Heart right ventricle (tissue), 16 donors: ENCODE data around the gene TM9SF3. TPM values are rescaled to one million over a fixed set of nuclear protein-coding genes. Genes with fewer than 3 reads are reported as not detected.

Experiments
- ATAC-seq, 8 donors: fragments of 200-7000 bp; cut with Tn5 transposase; one replicate each; pipeline ENCODE4 v1.9.1; 2020; ENCODE audit warnings: mild to moderate bottlenecking in 8 of 8, moderate library complexity in 8 of 8, moderate number of reproducible peaks in 1 of 8
- DNase-seq, 2 donors: peaks; one replicate each; pipeline ENCODE4 v3.0.0-alpha.2; 2020
- H3K27ac ChIP-seq, 10 donors: fragments of 200-600 bp; sonication (generic) in 2 of 10; one replicate each; pipeline versions ENCODE4 v1.5.0 to v1.8.0; 2020 to 2022; ENCODE audit warnings: mild to moderate bottlenecking in 3 of 10
- H3K27me3 ChIP-seq, 7 donors: fragments of 200-600 bp; one replicate each; pipeline ENCODE4 v1.8.0; 2021 to 2022; ENCODE audit warnings: mild to moderate bottlenecking in 2 of 7
- H3K36me3 ChIP-seq, 9 donors: fragments of 200-600 bp; sonication (generic) in 1 of 9; one replicate each; pipeline versions ENCODE4 v1.5.0 to v1.8.0; 2020 to 2022; ENCODE audit warnings: mild to moderate bottlenecking in 2 of 9
- H3K4me1 ChIP-seq, 9 donors: fragments of 200-600 bp; sonication (generic) in 1 of 9; one replicate each; pipeline versions ENCODE4 v1.5.0 to v1.8.0; 2020 to 2022; ENCODE audit warnings: mild to moderate bottlenecking in 4 of 9
- H3K4me3 ChIP-seq, 10 donors: fragments of 200-600 bp; sonication (generic) in 2 of 10; one replicate each; pipeline versions ENCODE4 v1.5.0 to v1.8.0; 2020 to 2022; ENCODE audit warnings: mild to moderate bottlenecking in 7 of 10, moderate library complexity in 2 of 10
- H3K9me3 ChIP-seq, 11 donors: fragments of 200-600 bp in 10 of 11; sonication (generic) in 2 of 11; one replicate each; pipeline versions ENCODE4 v1.5.0 to v1.8.0; 2013 to 2022; ENCODE audit warnings: mild to moderate bottlenecking in 2 of 11, control low read depth in 1 of 11, moderate library complexity in 1 of 11
- WGBS, 2 donors: extraction: QIAGEN DNeasy Blood & Tissue Kit; methylation state at CpG; one replicate each; pipeline ENCODE4 v1.1.7; 2013; ENCODE audit warnings: inconsistent platforms in 1 of 2; 5-methylcytosine and 5-hydroxymethylcytosine counted together
- intact Hi-C, 10 donors: fragments of 100-400 bp; cut with DNase I; formaldehyde crosslinking; loops; one replicate each; pipeline versions ENCODE4 v1.11.1 to v1.14.2; 2022
- polyA plus RNA-seq, 2 donors: library from polyadenylated mRNA; stranded (reverse); fragments of 200-250 nt; gene quantifications; one replicate each; pipeline ENCODE4 v1.2.3, GENCODE V29; 2013
- total RNA-seq, 10 donors: library from RNA; stranded (reverse); fragmentation: NEBNext Ultra II Directional in 3 of 10; extraction: Animal tissue kit (Norgen Biotek cat#: 25700) in 3 of 10; gene quantifications; one replicate each; pipeline versions ENCODE4 v1.2.1 to v1.2.4, GENCODE V29; 2021 to 2023
- TF ChIP-seq, protein P1 (sequence below), 9 donors: fragments of 200-600 bp; sonication (generic) in 2 of 9; IDR thresholded peaks; one replicate each; pipeline versions ENCODE4 v1.5.0 to v1.8.0; 2021 to 2022; ENCODE audit warnings: antibody characterized with exemption in 9 of 9, mild to moderate bottlenecking in 5 of 9, moderate library complexity in 1 of 9
- donor health status: Arrhythmogenic right ventricular cardiomyopathy.
- donor health status: ischemic (EF 13 %, LVEDD 7.1; RV severe dilation, severe dysfunction).
- donor health status: healthy with polysubstance abuse.
- donor health status: DM: no; HTN: yes; CAD: no.
- donor health status: DM: no; HTN: no; CAD: no.
- donor health status: ischemic (EF 25% LVEDD 6.9; RV normal size, moderate dysfunction).
- donor health status: ischemic (EF 25% LVEDD 5.7; RV mildly dilated, moderate dysfunction).
- donor health status: healthy.
- donor health status: DM: yes; HTN: yes; CAD: no.
- donor health status: Ischemic cardiomyopathy.
- donor health status: ischemic (EF 35%, LVEDD 5.7; RV mildly dilated, moderate dysfunction).
- donor health status: nonischemic (EF 11% LVEDD 7.7; RV severe dilation, severe dysfunction).
- donor health status: DM: yes; HTN: yes; CAD: no.
- donor health status: PGD.
- donor health status: ischemic (EF 29% LVEDD 5.4; RV normal size, mild dysfunction).
- donor health status: nonischemic (EF 23%, LVEDD 6.1; RV moderate dilation, normal function).

Gene TM9SF3
- total and polyA plus RNA-seq, 12 donors: 17.5 to 83.9 (median 60.8) TPM

GRCh38 chr10:96532523-96532922 lies 54.3 kb downstream of the TM9SF3 start:
- DNase-seq (no peak), ATAC-seq (no peak)
- Histone ChIP-seq H3K4me1 (peaks cover 0 to 26% (median 6%) of the 10 kb centered on the region in 9 donors), H3K36me3 (peaks cover 0 to 78% (median 0%) of the 10 kb centered on the region in 9 donors), H3K27me3 (no peaks in the 10 kb centered on the region), H3K27ac (no peak overlapping the region), H3K4me3 (no peak overlapping the region), H3K9me3 (no peaks in the 10 kb centered on the region)
- WGBS, 2 donors: 31 to 61% methylated on average over 1 of the region's 1 CpG
- intact Hi-C loops: no loop called here
- TF ChIP-seq, protein P1, sequence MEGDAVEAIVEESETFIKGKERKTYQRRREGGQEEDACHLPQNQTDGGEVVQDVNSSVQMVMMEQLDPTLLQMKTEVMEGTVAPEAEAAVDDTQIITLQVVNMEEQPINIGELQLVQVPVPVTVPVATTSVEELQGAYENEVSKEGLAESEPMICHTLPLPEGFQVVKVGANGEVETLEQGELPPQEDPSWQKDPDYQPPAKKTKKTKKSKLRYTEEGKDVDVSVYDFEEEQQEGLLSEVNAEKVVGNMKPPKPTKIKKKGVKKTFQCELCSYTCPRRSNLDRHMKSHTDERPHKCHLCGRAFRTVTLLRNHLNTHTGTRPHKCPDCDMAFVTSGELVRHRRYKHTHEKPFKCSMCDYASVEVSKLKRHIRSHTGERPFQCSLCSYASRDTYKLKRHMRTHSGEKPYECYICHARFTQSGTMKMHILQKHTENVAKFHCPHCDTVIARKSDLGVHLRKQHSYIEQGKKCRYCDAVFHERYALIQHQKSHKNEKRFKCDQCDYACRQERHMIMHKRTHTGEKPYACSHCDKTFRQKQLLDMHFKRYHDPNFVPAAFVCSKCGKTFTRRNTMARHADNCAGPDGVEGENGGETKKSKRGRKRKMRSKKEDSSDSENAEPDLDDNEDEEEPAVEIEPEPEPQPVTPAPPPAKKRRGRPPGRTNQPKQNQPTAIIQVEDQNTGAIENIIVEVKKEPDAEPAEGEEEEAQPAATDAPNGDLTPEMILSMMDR (IDR thresholded peaks at IDR 0.05): no peak

DNA sequence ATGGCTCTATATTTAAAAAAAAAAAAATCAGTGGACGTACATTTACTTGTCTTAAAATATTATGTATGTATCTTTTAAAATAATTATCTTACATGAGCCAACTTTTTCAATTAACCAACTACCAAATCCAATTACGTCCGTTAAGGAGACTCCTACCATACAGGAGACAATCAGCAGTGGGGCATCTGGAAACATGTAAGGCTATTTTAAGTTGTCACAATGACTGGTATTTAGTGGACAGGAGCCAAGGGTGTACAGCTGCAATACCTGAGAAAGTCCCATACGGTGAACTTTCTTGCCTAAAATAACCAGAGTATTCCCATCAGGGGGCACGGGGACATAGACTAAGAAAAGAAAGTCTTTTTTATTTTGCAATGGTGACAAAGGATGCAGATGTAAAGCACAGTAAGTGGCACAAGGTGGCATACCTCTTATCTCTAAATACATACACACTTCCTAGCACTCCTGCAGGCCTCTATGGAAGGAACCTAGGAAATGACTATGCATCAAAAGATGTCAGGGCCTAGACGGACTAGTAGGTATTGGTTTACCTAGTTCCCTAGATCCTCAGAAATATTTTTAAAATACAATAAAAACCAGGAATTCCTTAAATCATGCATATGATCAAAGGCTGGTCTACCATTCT lies 57.1 kb downstream of the TM9SF3 start:
- intact Hi-C loops: no loop called here
- Histone ChIP-seq H3K4me3 (no peak overlapping the region), H3K9me3 (no peaks in the 10 kb centered on the region), H3K4me1 (peaks cover 0 to 13% (median 5%) of the 10 kb centered on the region in 9 donors), H3K27me3 (no peaks in the 10 kb centered on the region), H3K36me3 (peaks cover 0 to 92% (median 15%) of the 10 kb centered on the region in 9 donors), H3K27ac (peak overlapping the region in 2 of 10 donors; percentile 22 to 43)
- ATAC-seq (peak in 5 of 8 donors; percentile 64 to 92 (median 82)), DNase-seq (no peak)
- TF ChIP-seq, protein P1 (IDR thresholded peaks at IDR 0.05): no peak
- WGBS, 2 donors: 39 to 58% methylated on average over 6 of the region's 6 CpGs

GRCh38 chr10:96524741-96525140 lies 62.1 kb downstream of the TM9SF3 start:
- Histone ChIP-seq H3K9me3 (no peaks in the 10 kb centered on the region), H3K4me1 (peaks cover 0 to 9% (median 1%) of the 10 kb centered on the region in 9 donors), H3K4me3 (no peak overlapping the region), H3K36me3 (peaks cover 0 to 99% (median 27%) of the 10 kb centered on the region in 9 donors), H3K27ac (no peak overlapping the region), H3K27me3 (no peaks in the 10 kb centered on the region)
- intact Hi-C loops: no loop called here
- ATAC-seq (no peak), DNase-seq (no peak)
- TF ChIP-seq, protein P1 (IDR thresholded peaks at IDR 0.05): no peak
- 75 to 86% methylated on average over 1 of the region's 1 CpG for WGBS, 2 donors

- H3K27me3 ChIP-seq: peaks cover 0 to 27% (median under 1%) of the 10 kb centered on the region in 7 donors
- H3K36me3 ChIP-seq: peaks cover 0 to 44% (median 11%) of the 10 kb centered on the region in 9 donors
- TF ChIP-seq, protein P1 (IDR thresholded peaks at IDR 0.05): no peak
- WGBS, 2 donors: 93 to 95% methylated on average over 1 of the region's 1 CpG
- intact Hi-C loops: loop anchor here in 1 of 10 donors (10.0 kb wide), 1 partner anchor 68 kb away; the partner anchor contains the start of gene TM9SF3
- ATAC-seq (no peak), DNase-seq (no peak)
- no peak overlapping the region for H3K4me3 ChIP-seq
- H3K9me3 ChIP-seq: no peaks in the 10 kb centered on the region
- H3K27ac ChIP-seq: no peak overlapping the region
- H3K4me1 ChIP-seq: peaks cover 2 to 24% (median 20%) of the 10 kb centered on the region in 9 donors
Measured at GRCh38 chr10:96517284-96517683, 69.5 kb downstream of the TM9SF3 start.
